Measurements from ENCODE around the gene CAMK2B. TPM values are rescaled to one million over a fixed set of nuclear protein-coding genes. Genes with fewer than 3 reads are reported as not detected.
A peak's percentile ranks its signal among the peaks of the same experiment; 100 is the strongest.

The CAMK2B gene
- total RNA-seq, 1 donor from 2014 or later: 0.23 TPM

DNA sequence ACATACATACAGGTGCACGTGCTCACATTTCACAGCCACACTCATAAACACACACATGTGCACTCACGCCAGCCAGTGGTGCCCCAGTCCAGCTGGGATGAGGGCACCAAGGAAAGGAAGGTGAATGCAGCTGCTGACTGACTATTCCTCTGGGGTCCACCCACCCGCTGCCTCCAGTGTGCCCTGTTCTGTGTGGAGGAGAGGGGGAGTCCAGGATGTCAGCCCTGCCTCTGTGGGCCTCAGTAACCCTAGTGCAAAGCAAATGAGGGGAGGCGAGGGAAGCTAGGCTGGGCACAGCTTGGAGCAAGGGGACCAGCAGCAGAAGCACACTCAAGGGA is 67.0 kb downstream of the CAMK2B start:
- no peak for DNase-seq (ENCODE audit: low spot score)

DNA sequence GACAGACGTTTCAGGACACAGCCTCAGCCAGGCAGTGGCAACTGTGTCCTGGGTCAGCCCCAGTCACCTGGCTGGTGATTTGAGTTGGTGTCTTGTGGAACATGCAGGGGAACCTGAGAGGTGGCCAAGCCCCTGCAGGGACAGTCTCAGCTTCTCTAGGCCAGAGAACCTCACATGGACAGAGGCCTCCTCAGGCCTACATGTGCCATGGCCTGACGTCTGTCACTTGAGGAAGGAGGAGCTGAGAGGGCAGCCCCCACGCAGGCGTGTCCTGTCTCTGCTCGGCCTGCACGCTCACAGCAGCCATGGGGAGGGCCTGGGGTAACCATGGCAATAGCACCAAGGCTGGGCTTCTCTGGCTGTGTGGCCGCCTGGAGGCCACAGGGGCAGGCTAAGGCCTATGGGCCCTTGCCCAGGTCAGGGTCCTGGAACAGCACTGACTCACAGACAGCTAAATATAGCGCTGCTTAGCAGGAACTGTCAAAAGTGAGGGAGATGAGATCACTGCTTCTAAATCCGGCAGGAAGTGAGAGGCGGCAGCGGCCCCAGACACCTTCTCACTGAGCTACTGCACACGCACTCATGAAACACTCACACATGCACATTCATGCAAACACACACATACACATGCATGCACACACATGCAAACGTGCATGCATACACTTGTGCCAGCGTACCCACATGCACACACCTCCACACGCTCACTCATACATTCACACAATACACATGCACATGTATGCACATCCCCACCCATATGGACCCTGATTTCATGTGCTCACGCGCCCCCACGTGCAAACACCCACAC is 67.6 kb downstream of the CAMK2B start:
- DNase-seq (ENCODE audit: low spot score): peak; percentile 44

DNA sequence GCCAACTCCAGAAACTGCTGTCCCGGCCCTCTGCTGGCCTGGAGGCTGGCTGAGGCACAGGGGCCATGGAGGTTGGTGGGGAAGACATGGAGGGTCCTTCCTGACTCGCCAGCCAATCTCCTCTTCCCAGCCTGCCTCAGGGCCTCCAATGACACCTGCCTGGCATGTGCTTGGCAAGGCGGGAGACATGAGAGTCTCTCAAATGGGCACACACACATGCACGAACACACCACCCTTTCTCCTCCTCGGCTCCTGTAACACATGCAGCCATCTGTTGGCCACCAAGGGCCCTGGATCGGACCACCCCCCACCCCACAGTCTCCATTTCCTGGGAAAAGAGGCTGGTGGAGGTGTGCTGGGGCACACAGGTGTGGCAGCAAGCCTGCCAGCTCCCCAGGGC is 68.2 kb downstream of the CAMK2B start:
- no peak for DNase-seq (ENCODE audit: low spot score)

DNA sequence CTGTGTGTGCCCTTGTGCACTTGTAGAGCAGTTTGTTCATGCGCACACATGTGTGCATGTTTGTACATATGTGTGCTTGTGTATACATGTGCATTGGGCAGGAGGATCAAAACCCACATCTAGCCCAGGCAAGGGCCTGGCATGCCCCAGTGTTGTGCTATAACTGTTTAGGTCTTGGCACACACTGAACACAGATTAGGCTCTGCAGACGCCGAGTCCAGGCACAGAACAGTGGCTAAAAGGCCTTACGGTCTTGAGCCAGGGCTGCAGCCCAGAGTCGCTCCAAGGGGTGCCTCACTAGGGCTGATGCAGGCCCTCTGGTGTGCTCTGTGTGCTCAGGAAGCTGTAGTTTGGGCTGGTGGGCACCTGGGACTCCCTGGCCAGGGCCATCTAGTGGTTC is 68.9 kb downstream of the CAMK2B start:
- no peak for DNase-seq (ENCODE audit: low spot score)

DNA sequence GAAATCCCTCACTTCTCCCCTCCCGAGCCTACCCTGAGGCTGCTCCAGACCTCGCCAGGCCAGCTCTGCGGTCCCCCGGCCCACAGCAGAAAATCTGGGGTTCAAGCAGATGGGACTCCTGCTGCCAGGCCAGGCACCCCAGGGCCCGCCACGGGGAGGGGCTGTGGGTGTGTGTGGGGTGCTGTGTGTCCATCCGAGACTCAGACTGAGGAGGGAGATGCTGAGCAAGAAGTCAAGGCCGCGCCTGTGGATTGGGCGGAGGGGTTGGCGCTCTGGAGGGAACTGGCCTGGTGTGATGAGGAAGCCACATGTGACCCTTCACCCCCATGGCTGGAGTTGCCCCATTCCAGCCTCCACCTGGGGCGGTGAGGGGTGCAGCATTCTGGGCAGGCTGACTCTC is 73.5 kb downstream of the CAMK2B start:
- DNase-seq (ENCODE audit: low spot score): no peak

DNA sequence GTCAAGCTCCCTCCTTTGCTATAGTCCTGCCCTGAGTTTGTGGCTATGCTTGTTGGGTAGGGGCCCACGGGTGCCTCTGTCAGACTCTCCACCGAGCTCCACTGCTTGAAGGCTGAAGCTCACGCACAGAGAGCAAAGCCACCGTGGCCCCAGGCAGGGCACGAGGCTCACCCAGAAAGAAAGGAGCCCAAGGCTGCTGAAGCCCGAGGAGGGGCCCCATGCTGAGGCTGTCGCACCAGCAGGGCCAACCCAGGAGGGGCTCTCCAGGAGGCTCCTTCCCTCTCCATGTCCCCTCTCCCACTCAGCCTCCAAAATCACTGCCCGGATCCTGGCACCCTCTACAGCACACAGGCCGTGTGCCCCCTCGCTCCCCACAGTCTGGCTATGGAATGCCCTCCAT is 74.1 kb downstream of the CAMK2B start:
- no peak for DNase-seq (ENCODE audit: low spot score)

DNA sequence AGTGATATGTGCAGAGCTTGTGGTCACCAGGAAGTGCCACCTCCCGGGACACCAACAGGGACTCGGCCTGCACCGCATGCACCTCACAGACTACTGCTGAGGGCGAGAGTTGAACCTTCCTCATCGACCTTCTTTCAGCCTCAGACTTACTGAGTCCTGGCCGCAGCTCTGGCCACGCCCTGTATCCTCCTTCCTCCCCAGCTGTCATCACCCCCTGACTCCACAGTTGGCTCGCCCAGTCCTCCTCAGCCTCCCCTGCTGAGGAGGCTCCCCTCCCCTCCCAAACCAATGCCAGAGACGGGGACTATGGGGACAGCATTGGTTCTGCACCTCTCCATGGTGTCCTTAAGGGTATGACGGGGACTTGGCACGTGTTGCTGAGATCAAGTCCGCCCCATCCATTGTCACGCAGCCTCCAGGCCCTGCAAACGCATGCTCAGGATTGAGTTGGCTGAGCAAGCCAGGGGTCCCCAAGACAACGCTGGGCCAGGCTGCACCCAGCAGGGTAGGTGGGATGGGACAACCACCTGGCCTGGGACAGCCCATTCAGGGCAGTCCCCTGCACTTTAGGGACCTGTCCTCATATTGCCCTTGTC is 75.7 kb downstream of the CAMK2B start:
- no peak for DNase-seq (ENCODE audit: low spot score)

DNA sequence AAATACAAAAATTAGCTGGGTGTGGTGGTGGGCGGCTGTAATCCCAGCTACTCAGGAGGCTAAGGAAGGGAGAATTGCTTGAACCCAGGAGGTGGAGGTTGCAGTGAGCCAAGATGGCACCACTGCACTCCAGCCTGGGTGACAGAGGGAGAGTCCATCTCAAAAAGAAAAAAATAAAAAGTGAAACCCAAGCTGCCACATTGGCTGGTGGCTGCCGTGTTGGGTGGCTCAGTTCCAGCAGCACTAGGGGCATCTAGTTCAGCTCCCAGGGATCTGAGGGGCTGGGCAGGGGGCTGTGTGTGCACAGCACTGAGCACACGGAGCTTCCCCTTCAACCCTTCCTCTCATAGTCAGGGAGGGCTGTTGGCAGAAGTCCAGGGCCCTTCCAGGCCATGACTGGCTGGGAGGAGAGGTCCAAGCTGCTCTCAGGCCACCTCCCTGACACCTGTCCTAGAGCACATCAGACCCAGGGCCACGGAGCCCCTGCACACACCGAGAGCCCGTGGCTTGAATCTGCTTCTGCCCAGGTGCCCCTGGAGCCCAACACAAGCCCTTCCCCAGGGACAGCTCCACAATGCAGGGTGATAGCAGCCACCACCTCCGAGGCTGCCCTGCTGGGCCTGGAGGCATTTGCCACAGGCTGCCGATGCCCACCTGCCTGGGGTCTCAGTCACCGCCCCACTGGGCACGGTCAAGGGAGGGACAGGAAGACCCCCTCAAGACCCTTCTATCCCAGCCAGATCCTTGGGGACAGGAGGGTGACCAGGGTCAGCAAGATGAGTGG is 77.3 kb downstream of the CAMK2B start:
- DNase-seq (ENCODE audit: low spot score): no peak

DNA sequence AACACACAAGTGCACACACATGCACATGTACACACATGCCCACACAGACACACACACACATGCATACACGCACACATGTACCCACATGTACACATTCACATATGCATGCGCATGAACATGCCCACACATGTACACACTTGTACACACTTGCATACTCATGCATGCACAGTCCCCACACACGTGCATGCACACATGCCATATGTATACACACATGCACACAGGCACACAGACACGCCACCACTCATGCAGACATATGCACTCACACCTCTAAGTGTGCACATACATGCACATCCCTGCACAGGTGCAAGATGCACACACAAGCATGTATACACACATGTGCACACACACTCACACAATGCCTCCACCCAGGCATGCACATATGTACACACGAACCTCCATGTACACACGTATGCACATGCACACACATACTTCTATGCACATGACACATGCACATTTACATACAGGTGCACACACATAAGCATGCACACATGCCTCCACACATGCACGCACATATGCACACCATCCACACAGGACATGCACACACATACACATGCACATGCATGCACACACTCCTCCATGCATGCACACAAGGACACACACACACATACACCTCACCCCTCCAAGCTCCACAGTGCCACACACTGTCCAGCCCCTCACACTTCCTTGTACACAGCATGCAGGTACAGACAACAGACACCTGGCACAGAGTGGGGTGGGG is 78.8 kb downstream of the CAMK2B start:
- no peak for DNase-seq (ENCODE audit: low spot score)

DNA sequence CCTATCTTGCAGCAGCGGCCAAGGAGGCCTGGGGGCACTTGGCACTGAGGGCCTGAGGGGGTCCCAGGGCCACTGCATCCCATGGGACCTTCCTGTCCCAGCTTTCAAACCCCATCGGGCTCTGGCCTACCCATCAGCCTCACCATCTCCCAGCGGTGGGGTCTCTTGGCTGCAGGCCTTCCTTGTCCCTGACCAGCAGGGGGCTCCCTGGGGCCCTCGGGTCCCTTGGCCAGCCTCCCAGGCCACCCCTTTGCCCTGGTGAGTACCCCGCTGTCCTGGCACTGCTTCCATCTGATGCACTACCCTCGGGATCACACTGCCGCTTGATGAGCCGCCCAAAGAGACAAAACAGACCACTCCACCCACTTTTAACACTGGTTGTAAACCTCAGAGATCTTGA is 81.1 kb downstream of the CAMK2B start:
- DNase-seq (ENCODE audit: low spot score): no peak

DNA sequence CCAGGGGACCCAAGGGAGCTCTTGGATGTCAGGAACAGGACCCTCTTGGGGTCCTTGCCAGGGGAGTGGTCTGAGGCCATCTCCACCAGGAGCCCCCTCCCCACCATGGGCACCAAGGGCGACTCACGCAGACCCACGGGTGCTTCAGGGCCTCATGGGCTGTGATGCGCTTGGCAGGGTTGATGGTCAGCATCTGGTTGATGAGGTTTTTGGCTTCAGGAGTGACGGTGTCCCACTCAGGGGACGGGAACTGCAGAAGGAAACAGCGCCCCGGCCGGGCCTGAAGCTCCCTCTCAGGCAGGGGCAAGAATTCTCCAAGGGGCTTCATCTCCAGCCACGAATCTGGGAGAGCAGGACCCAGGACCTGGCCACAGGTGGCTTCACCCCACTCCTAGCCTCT is 83.3 kb downstream of the CAMK2B start:
- no peak for DNase-seq (ENCODE audit: low spot score)

DNA sequence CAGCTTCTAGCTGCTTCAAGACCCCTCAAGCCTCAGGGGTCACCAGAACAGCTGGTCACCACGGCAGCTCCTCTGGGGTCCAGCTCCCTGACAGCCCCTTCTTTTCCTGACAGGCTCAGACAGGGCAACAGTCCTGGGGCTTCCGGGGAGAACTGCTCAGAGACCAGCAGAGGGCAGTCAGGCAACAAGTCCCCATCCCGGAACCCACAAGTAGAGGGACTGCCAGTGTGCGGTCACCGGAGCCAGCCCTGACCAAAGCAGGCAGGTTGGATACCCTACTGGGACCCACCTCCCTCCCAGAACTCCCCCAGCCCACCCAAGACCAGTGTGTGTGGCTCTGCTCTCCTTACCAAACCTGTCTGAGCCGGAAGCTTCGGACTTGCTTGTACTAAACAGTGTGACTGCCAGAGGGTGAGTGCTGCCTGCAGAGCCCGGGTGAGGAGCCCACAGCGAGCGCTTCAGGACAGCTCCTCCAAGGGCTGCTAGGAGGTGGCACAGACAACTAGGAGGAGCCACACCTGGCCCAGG is 84.3 kb downstream of the CAMK2B start:
- peak; percentile 74 for DNase-seq (ENCODE audit: low spot score)

DNA sequence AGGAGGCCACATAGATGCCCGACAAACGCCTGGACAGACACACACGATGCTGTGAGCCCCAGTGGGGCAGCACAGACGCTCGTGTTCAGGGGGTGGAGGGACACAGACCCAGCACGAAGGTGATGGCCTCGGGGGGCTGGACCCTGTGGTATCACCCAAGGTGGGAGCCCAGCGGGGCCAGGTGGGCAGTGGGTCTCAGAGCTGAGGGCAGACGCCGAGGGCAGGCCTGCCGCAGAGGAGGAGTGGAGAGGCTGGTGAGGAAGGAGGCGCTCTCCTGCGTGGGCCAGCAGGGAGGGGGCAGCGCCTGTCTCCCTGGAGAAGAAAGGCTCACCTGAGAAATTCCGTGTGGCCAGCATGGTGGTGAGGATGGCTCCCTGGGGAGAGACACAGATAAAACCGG is 85.0 kb downstream of the CAMK2B start:
- DNase-seq (ENCODE audit: low spot score): no peak

DNA sequence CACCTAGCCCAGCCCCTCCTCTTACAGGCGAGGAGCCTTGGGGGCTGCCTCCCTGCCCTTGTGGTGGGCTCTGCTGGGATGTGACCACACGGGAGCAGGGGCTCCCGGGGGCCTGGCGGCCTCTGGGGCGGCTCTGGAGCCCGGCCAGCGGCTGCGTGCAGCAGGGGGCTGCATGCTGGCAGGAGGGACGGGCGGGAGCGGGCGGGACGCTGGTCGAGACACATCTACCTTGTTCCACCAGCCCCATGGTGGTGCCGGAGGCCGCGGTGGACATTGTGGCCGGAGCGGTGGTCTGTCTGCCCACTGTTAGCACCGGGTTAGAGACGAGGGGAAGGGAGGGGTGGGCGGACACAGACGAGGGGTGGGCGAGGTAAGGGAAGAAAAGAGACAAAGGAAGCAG is 86.0 kb downstream of the CAMK2B start:
- no peak for DNase-seq (ENCODE audit: low spot score)

DNA sequence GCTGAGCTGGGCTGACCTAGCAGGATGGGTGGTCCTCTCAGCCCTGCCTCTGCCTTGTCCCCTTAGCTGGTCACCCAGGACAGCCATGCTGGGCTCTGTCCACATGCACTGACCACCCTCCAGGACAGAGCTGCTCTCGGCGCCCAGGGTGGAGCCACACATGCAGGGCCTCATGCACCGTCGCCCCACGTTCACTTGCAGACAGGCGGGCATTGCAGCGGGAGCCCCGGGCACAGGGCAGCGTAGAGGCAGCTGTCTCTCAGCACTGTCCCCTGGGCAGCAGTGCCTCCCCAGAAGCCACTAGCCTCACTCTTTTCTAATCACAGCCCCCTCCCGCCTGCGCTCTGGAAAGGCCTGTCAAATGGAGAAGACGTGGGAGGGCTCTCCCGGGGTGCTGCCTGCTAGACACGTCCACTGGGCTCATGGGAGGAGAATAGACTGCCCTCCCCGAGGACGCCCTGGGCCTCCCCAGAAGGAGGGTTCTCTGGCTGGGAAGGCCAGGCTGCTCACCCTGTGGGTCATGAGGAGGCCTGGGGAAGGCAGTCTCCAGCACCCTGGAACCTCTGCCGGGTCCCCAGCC is 87.2 kb downstream of the CAMK2B start:
- DNase-seq (ENCODE audit: low spot score): no peak

DNA sequence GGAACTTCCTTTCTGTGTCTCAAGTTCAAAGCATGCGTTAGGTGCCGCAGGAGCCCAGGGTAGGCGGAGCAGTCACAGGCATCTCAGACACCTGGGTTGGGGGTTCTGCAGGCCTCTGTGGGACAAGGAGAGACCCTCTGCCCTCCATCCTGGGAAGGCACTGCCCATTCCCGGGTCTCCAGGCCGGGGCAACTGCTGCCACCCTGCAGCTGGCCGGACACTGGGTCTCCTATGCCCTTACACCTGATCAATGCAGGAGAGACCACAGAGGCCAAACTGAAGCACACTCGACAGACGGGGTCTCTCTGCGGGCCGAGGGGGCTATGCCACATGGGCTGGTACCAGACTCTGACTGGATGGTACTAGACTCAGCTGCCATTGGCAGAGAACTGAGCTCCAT is 87.7 kb downstream of the CAMK2B start:
- no peak for DNase-seq (ENCODE audit: low spot score)

DNA sequence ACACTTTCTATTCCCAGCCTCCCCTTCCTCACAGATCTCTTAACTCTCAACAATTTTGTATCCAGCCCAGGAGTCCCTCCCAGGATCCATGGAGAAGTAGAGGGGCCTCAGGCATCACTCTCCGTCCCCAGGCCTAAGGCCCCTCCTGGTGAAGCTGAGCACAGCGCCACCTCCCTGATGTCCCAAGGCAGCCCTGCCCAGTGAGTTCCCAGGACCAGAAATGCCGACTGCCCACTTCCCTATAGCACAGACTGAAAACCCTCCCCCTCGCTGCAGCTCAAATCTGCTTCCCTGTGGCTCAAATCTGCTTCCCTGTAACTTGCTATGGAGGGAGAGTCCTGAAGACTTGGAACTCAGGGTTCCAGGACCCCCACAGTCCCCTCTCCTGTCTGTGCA is 89.1 kb downstream of the CAMK2B start:
- no peak for DNase-seq (ENCODE audit: low spot score)

DNA sequence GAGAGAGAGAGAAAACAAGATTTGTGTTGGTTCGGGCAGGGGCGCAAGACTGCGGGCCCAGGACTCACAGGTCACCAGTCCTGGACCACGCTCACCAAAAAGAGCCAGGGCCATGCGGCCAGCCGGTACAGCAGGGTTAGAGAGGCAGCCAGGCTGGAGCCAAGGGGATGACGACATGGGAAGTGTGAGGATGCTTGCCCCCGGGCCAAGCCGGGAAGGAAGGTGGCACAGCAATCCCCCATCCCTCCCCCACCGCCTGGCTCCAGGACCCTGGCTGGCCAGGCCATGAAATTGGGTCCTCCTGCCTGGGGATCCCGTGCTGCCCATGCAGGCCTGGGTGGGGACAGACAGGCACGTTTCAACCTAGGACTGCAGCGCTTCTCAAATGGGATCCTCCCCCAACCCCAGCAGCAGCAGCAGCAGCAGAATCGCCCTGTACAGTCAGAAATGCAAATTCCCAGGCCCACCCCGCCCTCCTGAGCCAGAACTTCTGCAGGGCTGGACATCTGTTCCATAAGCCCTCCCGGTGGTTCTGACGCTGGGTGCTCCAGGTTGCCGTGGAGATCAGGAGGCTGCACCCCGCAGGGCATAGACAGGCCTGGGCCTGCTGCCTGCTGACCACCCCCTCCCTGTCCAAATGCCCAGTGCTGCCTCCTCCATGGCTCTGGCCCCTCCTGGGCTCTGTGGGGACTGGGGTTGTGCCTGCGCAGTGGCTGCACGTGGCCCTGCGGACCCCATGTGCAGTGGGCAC is 89.6 kb downstream of the CAMK2B start:
- DNase-seq (ENCODE audit: low spot score): no peak

DNA sequence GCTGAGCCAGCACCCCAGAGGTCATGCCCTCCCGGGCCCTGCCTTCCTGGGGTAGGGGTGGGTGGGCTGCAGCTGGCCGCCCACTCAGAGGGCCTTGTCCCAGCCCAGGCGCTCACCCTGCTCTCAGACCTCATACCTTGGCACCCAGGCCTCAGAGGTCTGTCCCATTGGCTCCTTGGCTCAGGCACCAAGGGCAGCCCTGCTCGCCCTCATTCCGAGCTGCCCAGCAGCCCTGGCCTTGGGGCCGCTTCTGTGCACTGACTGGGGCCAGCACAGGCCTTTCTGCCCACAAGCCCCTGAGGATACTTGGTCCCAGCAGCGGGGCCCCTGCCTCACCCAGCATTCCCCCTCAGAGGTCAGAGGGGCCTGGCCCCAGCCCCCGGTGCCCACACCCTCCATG is 90.3 kb downstream of the CAMK2B start:
- DNase-seq (ENCODE audit: low spot score): no peak

DNA sequence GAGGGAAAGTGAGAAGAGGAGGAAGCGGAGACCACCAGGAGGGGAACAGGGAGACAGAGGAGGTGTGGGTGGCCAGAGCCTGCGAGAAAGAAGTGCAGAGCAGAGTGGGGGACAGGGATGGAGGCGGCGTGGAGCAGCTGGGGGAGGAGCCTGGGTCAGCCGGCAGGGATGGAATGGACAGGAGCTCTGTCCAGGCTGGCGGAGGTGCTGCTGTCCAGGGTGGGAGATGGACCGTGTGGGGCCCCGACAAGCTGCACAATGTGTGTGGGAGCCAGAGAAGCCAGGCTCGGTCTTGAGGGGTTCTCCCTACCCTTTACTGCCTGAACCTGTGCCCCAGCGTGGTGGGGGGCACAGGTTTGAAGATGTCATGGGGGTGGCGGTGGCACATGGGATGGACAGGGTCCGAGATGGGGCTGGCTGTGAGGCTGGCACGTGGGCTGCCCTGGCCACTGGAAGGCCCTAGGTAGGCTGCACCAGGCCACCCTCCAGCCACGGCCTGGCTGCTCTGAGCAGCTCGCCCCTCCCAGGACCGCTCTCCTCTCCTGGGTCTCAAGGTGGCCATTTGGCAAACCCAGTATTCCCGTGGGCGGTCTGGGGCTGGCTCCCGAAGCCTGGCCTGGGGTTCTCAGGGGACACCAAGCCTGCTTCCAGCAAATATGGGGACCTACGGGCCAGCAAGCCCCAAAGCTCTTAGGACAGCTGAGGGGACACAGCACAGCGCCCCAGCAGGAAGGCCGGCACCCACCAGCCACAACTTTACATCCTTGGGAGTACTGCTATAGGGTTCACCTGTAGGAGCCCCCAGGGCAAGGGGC is 92.3 kb downstream of the CAMK2B start:
- no peak for DNase-seq (ENCODE audit: low spot score)

All from mucosa of gallbladder (tissue), 1 donor.